ENCODE results near the gene ARNT2.

ARNT2 gene

GRCh38 chr15:80401456-80401855 is 2.7 kb upstream of the ARNT2 start:
- TF ChIP-seq CTCF (IDR thresholded peaks at IDR 0.05) = no peak
- Mint-ChIP-seq H3K9me3 (no peaks in the 10 kb centered on the region), H3K36me3 (ENCODE audit: low read depth) (peaks cover 4% of the 10 kb centered on the region), H3K27ac (no peak overlapping the region), H3K27me3 (ENCODE audit: low read depth, poor library complexity) (peaks cover 28% of the 10 kb centered on the region), H3K4me1 (peaks cover 40% of the 10 kb centered on the region), H3K4me3 (peak overlapping the region; percentile 47)
- DNase-seq = no peak

- Mint-ChIP-seq H3K27ac (no peak overlapping the region), H3K4me3 (peak overlapping the region; percentile 47), H3K4me1 (peaks cover 45% of the 10 kb centered on the region), H3K9me3 (no peaks in the 10 kb centered on the region), H3K36me3 (ENCODE audit: low read depth) (peaks cover 4% of the 10 kb centered on the region), H3K27me3 (ENCODE audit: low read depth, poor library complexity) (peaks cover 24% of the 10 kb centered on the region)
- TF ChIP-seq CTCF (IDR thresholded peaks at IDR 0.05) = no peak
- no peak for DNase-seq
Measured at GRCh38 chr15:80402339-80402738, 1.8 kb upstream of the ARNT2 start.

DNA sequence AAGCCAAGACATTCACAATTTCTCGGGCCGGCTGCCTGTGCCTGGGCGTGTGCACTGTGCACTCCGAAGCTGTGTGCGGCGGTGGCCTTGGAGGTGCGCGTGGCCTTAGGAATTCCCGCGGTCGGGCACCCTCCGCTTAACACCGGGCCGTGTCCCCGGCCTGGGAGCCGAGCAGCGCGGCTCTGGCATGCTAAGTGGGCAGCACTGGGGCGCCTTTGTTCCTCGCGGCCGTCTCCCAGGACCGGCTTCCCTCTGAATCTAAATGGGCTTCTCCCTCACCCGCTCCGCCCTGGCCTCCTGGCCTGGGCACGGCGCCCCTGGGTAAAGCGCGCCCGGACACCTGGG is 498 bp upstream of the ARNT2 start:
- peaks cover 4% of the 10 kb centered on the region for H3K36me3 Mint-ChIP-seq (ENCODE audit: low read depth)
- H3K4me1 Mint-ChIP-seq = peaks cover 47% of the 10 kb centered on the region
- H3K9me3 Mint-ChIP-seq = no peaks in the 10 kb centered on the region
- peak overlapping the region; percentile 47 for H3K4me3 Mint-ChIP-seq
- peaks cover 19% of the 10 kb centered on the region for H3K27me3 Mint-ChIP-seq (ENCODE audit: low read depth, poor library complexity)
- DNase-seq = peak; percentile 55
- no peak for TF ChIP-seq CTCF (IDR thresholded peaks at IDR 0.05)
- H3K27ac Mint-ChIP-seq = no peak overlapping the region

DNA sequence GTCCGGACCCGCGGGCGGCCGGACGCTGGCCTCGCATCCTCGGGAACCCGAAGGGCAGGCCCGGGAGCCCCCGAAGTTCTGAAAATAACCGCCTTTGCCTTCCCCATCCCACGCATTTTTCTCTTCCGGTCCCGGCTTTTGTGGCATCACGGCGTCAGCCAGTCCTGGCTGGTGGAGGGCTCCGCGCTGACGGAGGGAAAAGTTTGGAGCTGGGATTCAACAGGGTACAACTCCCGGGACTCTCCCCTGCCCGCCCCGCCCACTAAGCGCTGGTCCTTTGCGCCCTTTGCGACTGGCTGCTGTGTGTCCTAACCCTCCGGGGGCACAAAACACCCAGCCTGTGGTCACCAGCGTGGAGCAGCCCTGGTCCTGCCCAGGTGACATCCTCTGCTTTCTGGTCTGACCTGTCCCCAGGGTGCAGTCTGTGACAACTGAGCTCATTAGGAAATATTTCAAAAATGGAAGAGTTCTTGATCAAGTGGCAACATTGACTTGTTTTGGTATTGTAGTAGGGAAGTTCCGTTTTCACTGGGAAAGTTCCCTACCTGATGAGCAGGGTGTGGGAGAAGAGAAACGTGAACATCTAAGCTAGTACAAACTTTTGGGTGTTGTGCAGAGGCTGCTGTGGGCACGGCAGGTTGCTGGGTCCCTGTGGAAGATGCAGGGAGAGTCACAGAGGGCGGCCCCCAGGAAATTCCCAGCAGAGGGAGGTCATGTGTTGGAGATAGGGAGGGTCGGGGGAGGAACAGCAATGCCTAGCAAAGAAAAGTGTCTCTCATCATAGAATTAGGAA is 775 bp downstream of the ARNT2 start:
- H3K27me3 Mint-ChIP-seq (ENCODE audit: low read depth, poor library complexity) = peaks cover 19% of the 10 kb centered on the region
- H3K36me3 Mint-ChIP-seq (ENCODE audit: low read depth) = peaks cover 15% of the 10 kb centered on the region
- no peaks in the 10 kb centered on the region for H3K9me3 Mint-ChIP-seq
- H3K4me1 Mint-ChIP-seq = peaks cover 47% of the 10 kb centered on the region
- peak; percentile 58 for DNase-seq
- peak overlapping the region; percentile 89 for H3K4me3 Mint-ChIP-seq
- TF ChIP-seq CTCF (IDR thresholded peaks at IDR 0.05) = no peak
- H3K27ac Mint-ChIP-seq = no peak overlapping the region

GRCh38 chr15:80405554-80405850 is 1.3 kb downstream of the ARNT2 start:
- DNase-seq = no peak
- peaks cover 43% of the 10 kb centered on the region for H3K4me1 Mint-ChIP-seq
- TF ChIP-seq CTCF (IDR thresholded peaks at IDR 0.05) = no peak
- peaks cover 16% of the 10 kb centered on the region for H3K27me3 Mint-ChIP-seq (ENCODE audit: low read depth, poor library complexity)
- H3K4me3 Mint-ChIP-seq = peak overlapping the region; percentile 89
- H3K27ac Mint-ChIP-seq = no peak overlapping the region
- H3K9me3 Mint-ChIP-seq = no peaks in the 10 kb centered on the region
- H3K36me3 Mint-ChIP-seq (ENCODE audit: low read depth) = peaks cover 15% of the 10 kb centered on the region

- Mint-ChIP-seq H3K27ac (no peak overlapping the region), H3K4me3 (peak overlapping the region; percentile 17), H3K36me3 (ENCODE audit: low read depth) (peaks cover 19% of the 10 kb centered on the region), H3K9me3 (no peaks in the 10 kb centered on the region), H3K4me1 (peaks cover 46% of the 10 kb centered on the region), H3K27me3 (ENCODE audit: low read depth, poor library complexity) (peaks cover 16% of the 10 kb centered on the region)
- no peak for TF ChIP-seq CTCF (IDR thresholded peaks at IDR 0.05)
- DNase-seq = no peak
Measured at GRCh38 chr15:80405970-80406369, 1.8 kb downstream of the ARNT2 start.

All from nephron progenitor cell (in vitro differentiated cells).